BJ (cell line): ENCODE results near the gene ARID1A. TPM values are rescaled to one million over a fixed set of nuclear protein-coding genes. Genes with fewer than 3 reads are reported as not detected.

ENCODE experiments used
- CTCF ChIA-PET: fragments of 350-600 bp; formaldehyde crosslinking; extraction: SDS; loops from one replicate; lab custom pipeline; 2021; ENCODE audit warnings: antibody characterized with exemption, inconsistent platforms; lab: Yijun Ruan, JAX
- POLR2A ChIA-PET: fragments of 300-600 bp; sonication (Branson Sonifier 250); formaldehyde crosslinking; extraction: SDS; loops from one replicate; lab custom pipeline; 2021; ENCODE audit warnings: antibody characterized with exemption; lab: Charles Lee
- DNase-seq: peaks from one replicate; pipeline ENCODE4 v3.0.0-alpha.2; 2011; ENCODE audit warnings: low read depth
- H3K27me3 ChIP-seq: 2 replicates; pipeline ENCODE4 v1.6.0; 2011; ENCODE audit warnings: low read length; ENCODE audit not compliant: control insufficient read depth, insufficient read depth
- H3K36me3 ChIP-seq: 2 replicates; pipeline ENCODE4 v1.5.1; 2011; ENCODE audit warnings: low read length; ENCODE audit not compliant: control insufficient read depth, insufficient read depth
- H3K4me3 ChIP-seq: 2 replicates; pipeline ENCODE4 v1.5.1; 2011; ENCODE audit warnings: low read depth, mild to moderate bottlenecking, control low read depth, low read length
- CTCF ChIP-seq: IDR thresholded peaks from 2 replicates; pipeline ENCODE4 v1.5.1; 2011; ENCODE audit warnings: low read depth, mild to moderate bottlenecking, control low read depth, inconsistent platforms, low read length, moderate library complexity; ENCODE audit not compliant: insufficient read depth
- polyA plus RNA-seq: library from polyadenylated mRNA; depleted of rRNA; stranded (reverse); fragments of >200 nt; gene quantifications from 2 replicates; pipeline ENCODE4 v1.2.3, GENCODE V29; 2011

ARID1A gene
- polyA plus RNA-seq, 1 experiment: 16.0 TPM

DNA sequence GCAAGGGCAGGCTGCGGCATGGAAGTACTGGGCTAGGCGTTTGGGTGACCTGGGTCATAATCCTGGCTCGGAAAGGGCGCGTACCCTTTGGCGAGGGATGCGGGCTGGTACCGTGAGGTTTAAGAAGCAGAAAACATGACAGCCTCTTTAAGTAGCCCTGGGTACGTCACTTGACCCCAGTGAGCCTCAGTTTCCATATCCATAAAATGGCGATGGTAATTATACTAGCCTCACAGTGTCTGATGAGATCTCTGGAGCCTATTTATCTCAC is 92.6 kb downstream of the ARID1A start:
- H3K27me3 ChIP-seq: no peaks in the 10 kb centered on the region
- ChIA-PET POLR2A (interaction anchor here (0.6 to 1.0 kb wide), 4 partner anchors 20 to 577 kb away, joined by 3 to 9 read pairs (median 4); no protein-coding TSS in a partner anchor), CTCF (interaction anchor here (0.6 to 6.2 kb wide), 40 partner anchors 10 to 288 kb away, joined by 3 to 210 read pairs (median 5); no protein-coding TSS in a partner anchor)
- H3K36me3 ChIP-seq: 0 out of 2 replicates have a peak, but pooled peaks cover 1% of the 10 kb centered on the region
- no peak for DNase-seq
- H3K4me3 ChIP-seq: peak overlapping the region; percentile 54
- no peak for TF ChIP-seq CTCF

- Histone ChIP-seq H3K36me3 (peaks cover 2% of the 10 kb centered on the region; the same call in 1 of the 2 replicates), H3K4me3 (peak overlapping the region; percentile 54), H3K27me3 (no peaks in the 10 kb centered on the region)
- peak; percentile 93 for TF ChIP-seq CTCF
- POLR2A ChIA-PET: interaction anchor here (0.6 to 1.0 kb wide), 4 partner anchors 21 to 577 kb away, joined by 3 to 9 read pairs (median 4); no protein-coding TSS in a partner anchor
- CTCF ChIA-PET: interaction anchor here (0.6 to 6.2 kb wide), 43 partner anchors 10 to 289 kb away, joined by 3 to 210 read pairs (median 5); no protein-coding TSS in a partner anchor
- DNase-seq: no peak
Observed at GRCh38 chr1:26788836-26789611, 93.2 kb downstream of the ARID1A start.

- TF ChIP-seq CTCF: no peak
- POLR2A ChIA-PET: interaction anchor here (1.0 kb wide), 1 partner anchor 92 kb away, joined by 4 read pairs; no protein-coding TSS in a partner anchor
Observed at GRCh38 chr1:26789612-26789865, 93.7 kb downstream of the ARID1A start.

DNA sequence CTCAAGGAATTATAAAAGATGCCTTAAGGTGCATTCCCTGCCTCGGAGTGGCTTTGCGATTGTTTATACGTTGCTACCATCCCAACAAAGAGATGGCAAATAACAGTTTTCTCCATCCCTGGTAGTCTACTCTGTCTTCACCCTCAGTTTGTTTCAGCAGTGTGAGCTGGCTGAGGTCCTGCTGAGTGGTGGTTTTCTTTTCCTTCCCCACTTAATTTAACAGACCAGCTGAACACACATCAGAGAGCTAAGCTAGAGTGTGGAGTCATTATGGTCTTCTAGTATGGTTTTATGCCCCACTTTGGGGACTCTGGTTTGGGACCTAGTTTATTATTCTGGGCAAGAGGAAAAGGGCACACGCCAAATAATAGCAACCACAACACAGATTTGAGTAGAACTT is 94.1 kb downstream of the ARID1A start:
- no peak overlapping the region for H3K4me3 ChIP-seq
- TF ChIP-seq CTCF: no peak
- POLR2A ChIA-PET: no interaction called here
- H3K27me3 ChIP-seq: no peaks in the 10 kb centered on the region
- CTCF ChIA-PET: interaction anchor here (0.7 to 6.2 kb wide), 18 partner anchors 9 to 252 kb away, joined by 3 to 210 read pairs (median 9); no protein-coding TSS in a partner anchor
- no peak for DNase-seq
- peaks cover 9% of the 10 kb centered on the region for H3K36me3 ChIP-seq

More at GRCh38 chr1:26789612-26789865, 93.7 kb downstream of the ARID1A start:
- Histone ChIP-seq H3K27me3 (no peaks in the 10 kb centered on the region), H3K36me3 (peaks cover 6% of the 10 kb centered on the region), H3K4me3 (no peak overlapping the region)
- no peak for DNase-seq
- CTCF ChIA-PET: interaction anchor here (0.7 to 6.2 kb wide), 23 partner anchors 9 to 289 kb away, joined by 3 to 210 read pairs (median 9); no protein-coding TSS in a partner anchor

DNA sequence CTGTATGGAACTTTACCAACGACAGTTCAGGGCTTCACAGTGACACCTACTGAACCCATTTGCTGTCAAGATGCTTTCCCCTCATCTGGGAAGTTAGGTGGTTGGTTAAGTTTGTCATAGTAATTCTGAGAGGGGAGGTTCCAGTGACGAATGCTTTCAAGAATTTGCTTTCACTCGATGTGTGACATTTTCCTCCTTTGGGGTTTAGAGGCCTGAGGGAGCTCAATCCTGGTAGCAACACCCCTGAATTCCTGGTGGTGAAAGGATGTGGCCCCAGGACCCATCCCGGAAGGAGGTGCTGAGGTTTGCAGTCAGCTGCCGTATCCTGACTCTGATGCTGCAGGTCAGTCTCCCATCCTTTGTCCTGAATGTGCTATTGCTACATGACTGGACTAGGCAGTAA is 94.7 kb downstream of the ARID1A start:
- Histone ChIP-seq H3K36me3 (peaks cover 12% of the 10 kb centered on the region), H3K27me3 (no peaks in the 10 kb centered on the region), H3K4me3 (no peak overlapping the region)
- TF ChIP-seq CTCF: no peak
- ChIA-PET POLR2A (no interaction called here), CTCF (interaction anchor here (0.8 to 6.2 kb wide), 14 partner anchors 8 to 199 kb away, joined by 3 to 210 read pairs (median 8); no protein-coding TSS in a partner anchor)
- DNase-seq: no peak
